ENCODE results near the gene PICK1.

The PICK1 gene

GRCh38 chr22:38110863-38111852, 54.0 kb downstream of the PICK1 start (continued):
- TF ChIP-seq ZNF26 (tag by site-specific recombination; IDR thresholded peaks at IDR 0.05): no peak
- TF ChIP-seq ZNF10 (tag by site-specific recombination; IDR thresholded peaks at IDR 0.05): no peak
- no peak for TF ChIP-seq ZNF24 (tag by site-specific recombination; IDR thresholded peaks at IDR 0.05)
- TF ChIP-seq OVOL3 (tag by site-specific recombination; IDR thresholded peaks at IDR 0.05): no peak
- no peak for TF ChIP-seq ZNF521 (tag by site-specific recombination; IDR thresholded peaks at IDR 0.05)
- TF ChIP-seq ZNF768 (tag by site-specific recombination; IDR thresholded peaks at IDR 0.05): no peak
- TF ChIP-seq HIC1 (tag by site-specific recombination; IDR thresholded peaks at IDR 0.05): peak; percentile 69
- no peak for TF ChIP-seq PRDM2 (tag by site-specific recombination; IDR thresholded peaks at IDR 0.05; ENCODE audit: borderline replicate concordance)
- TF ChIP-seq ZNF398 (tag by site-specific recombination; IDR thresholded peaks at IDR 0.05): no peak
- no peak for TF ChIP-seq MYNN (tag by site-specific recombination; IDR thresholded peaks at IDR 0.05; ENCODE audit: borderline replicate concordance)
- TF ChIP-seq ZFP3 (tag by site-specific recombination; IDR thresholded peaks at IDR 0.05; ENCODE audit: low read depth): no peak

- Histone ChIP-seq H3K36me3 (ENCODE audit: control insufficient read depth in 2 of 2, insufficient read depth in 1 of 2, low read length in 2 of 2) (peaks cover 0 to 13% of the 10 kb centered on the region in 2 experiments; a peak in 1 of 3 replicates), H3K4me3 (ENCODE audit: low read depth, low read length) (no peak overlapping the region), H3K9me3 (ENCODE audit: control insufficient read depth, insufficient read depth, low read depth, low read length) (no peaks in the 10 kb centered on the region), H3K4me1 (ENCODE audit: control insufficient read depth, insufficient read depth, low read length) (no peaks in the 10 kb centered on the region; the same call in 1 of the 2 replicates), H3K27ac (ENCODE audit: extremely low read depth, low read depth, low read length) (no peak overlapping the region)
- TF ChIP-seq ZNF610 (tag by site-specific recombination; IDR thresholded peaks at IDR 0.05; ENCODE audit: borderline replicate concordance): no peak
- no peak for TF ChIP-seq ZFP69B (tag by site-specific recombination; IDR thresholded peaks at IDR 0.05)
- no peak for TF ChIP-seq ZNF76 (tag by site-specific recombination; IDR thresholded peaks at IDR 0.05; ENCODE audit: borderline replicate concordance, low read depth)
- no peak for TF ChIP-seq ZNF521 (tag by site-specific recombination; IDR thresholded peaks at IDR 0.05)
- no peak for TF ChIP-seq YY1 (tag by site-specific recombination; IDR thresholded peaks at IDR 0.05)
- TF ChIP-seq GLI4 (tag by site-specific recombination; IDR thresholded peaks at IDR 0.05): no peak
- no peak for TF ChIP-seq KLF16 (tag by site-specific recombination; IDR thresholded peaks at IDR 0.05)
- no peak for TF ChIP-seq ZNF513 (tag by site-specific recombination; IDR thresholded peaks at IDR 0.05)
- no peak for TF ChIP-seq ZFP3 (tag by site-specific recombination; IDR thresholded peaks at IDR 0.05; ENCODE audit: low read depth)
- POLR2A ChIA-PET: interaction anchor here (0.6 kb wide), 1 partner anchor 116 kb away, joined by 3 read pairs; no protein-coding TSS in a partner anchor
- CTCF ChIA-PET: interaction anchor here (0.6 to 4.5 kb wide), 7 partner anchors 11 to 239 kb away, joined by 3 to 29 read pairs (median 4); no protein-coding TSS in a partner anchor
These were observed 54.7 kb downstream of the PICK1 start for GRCh38 chr22:38111925-38112355.
